Gastrocnemius medialis (tissue), 4 donors: ENCODE results near the gene PHACTR1. TPM values are rescaled to one million over a fixed set of nuclear protein-coding genes. Genes with fewer than 3 reads are reported as not detected.

Experiments used
- ATAC-seq, 2 donors: fragments of 150-250 bp; one replicate each; pipeline ENCODE4 v1.9.1; 2016
- DNase-seq, 2 donors: peaks; one replicate each; pipeline ENCODE4 v3.0.0-alpha.2; 2019
- H3K27ac ChIP-seq, 4 donors: fragments of 200-600 bp; sonication (generic); 1 replicate in 1 of 4; 2 replicates in 3 of 4; pipeline ENCODE4 v1.5.1; 2016 to 2018; ENCODE audit warnings: mild to moderate bottlenecking in 2 of 4, moderate library complexity in 1 of 4
- H3K27me3 ChIP-seq, 3 donors: fragments of 200-600 bp; sonication (generic) in 2 of 3; 1 replicate in 1 of 3; 2 replicates in 2 of 3; pipeline versions ENCODE4 v1.5.1 to v1.6.0; 2016 to 2019; ENCODE audit warnings: mild to moderate bottlenecking in 1 of 3, moderate library complexity in 1 of 3
- H3K36me3 ChIP-seq, 2 donors: fragments of 200-600 bp; sonication (generic) in 1 of 2; one replicate each; pipeline ENCODE4 v1.5.1; 2017 to 2018
- H3K4me1 ChIP-seq, 2 donors: fragments of 200-600 bp; sonication (generic) in 1 of 2; one replicate each; pipeline ENCODE4 v1.5.1; 2016 to 2017; ENCODE audit warnings: mild to moderate bottlenecking in 2 of 2
- H3K4me3 ChIP-seq, 4 donors: fragments of 200-600 bp; sonication (generic) in 3 of 4; 1 replicate in 1 of 4; 2 replicates in 3 of 4; pipeline ENCODE4 v1.5.1; 2016 to 2019; ENCODE audit warnings: mild to moderate bottlenecking in 2 of 4
- H3K9me3 ChIP-seq, 3 donors: fragments of 200-600 bp; sonication (generic) in 2 of 3; 1 replicate in 1 of 3; 2 replicates in 2 of 3; pipeline ENCODE4 v1.5.1; 2016 to 2019
- POLR2A ChIP-seq, 2 donors: fragments of 450-650 bp; IDR thresholded peaks; one replicate each; pipeline ENCODE4 v1.6.1; 2017; ENCODE audit warnings: antibody characterized with exemption in 2 of 2, mild to moderate bottlenecking in 2 of 2, moderate library complexity in 2 of 2
- in situ Hi-C, 4 donors: fragments of 200-750 bp; cut with MboI; loops; one replicate each; pipeline versions ENCODE4 v1.15.0 to v1.8.0; 2017; ENCODE audit warnings: low sequenced_read_pairs in 4 of 4
- intact Hi-C: fragments of 100-400 bp; cut with DNase I; formaldehyde crosslinking; loops from one replicate; pipeline ENCODE4 v1.15.1; 2023; ENCODE audit warnings: low total_unique reads
- total RNA-seq, 4 donors: library from RNA; depleted of rRNA; stranded (reverse); fragments of >200 nt; gene quantifications; one replicate each; pipeline versions ENCODE4 v1.1.0 to v1.2.3, GENCODE V29; 2016
- TF ChIP-seq, protein P1 (sequence below), 5 experiments: fragments of 450-650 bp in 3 of 5; fragments of 200-600 bp in 2 of 5; sonication (generic) in 2 of 5; IDR thresholded peaks in 4 of 5; conservative IDR thresholded peaks in 1 of 5; 1 replicate in 4 of 5; 2 replicates in 1 of 5; pipeline ENCODE4 v1.5.1; 2016 to 2019; ENCODE audit warnings: antibody characterized with exemption in 5 of 5, mild to moderate bottlenecking in 3 of 5, moderate library complexity in 3 of 5

PHACTR1 gene
- total RNA-seq, 4 donors from 2014 or later: 0.07 to 0.82 (median 0.21) TPM

DNA sequence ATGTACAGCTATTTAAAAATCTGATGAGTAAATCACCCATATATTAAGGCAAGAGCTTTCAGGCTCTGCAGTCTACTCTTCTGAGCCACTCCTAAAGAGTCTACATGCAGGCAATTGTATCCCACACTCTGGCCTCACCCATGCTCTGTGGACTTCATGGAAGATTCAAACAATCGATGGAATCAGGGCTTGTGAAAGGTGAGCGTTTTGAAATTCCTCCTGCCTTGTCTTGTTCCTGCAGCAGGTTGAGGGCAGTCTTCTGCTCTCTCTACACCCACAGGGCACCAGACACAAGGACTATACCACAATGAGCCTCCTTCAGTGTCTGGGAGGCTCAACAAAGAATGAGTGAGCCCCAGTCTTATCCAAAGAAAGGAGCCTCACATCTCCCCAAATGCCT is 560.7 kb downstream of the PHACTR1 start:
- DNase-seq: no peak
- TF ChIP-seq, protein P1, sequence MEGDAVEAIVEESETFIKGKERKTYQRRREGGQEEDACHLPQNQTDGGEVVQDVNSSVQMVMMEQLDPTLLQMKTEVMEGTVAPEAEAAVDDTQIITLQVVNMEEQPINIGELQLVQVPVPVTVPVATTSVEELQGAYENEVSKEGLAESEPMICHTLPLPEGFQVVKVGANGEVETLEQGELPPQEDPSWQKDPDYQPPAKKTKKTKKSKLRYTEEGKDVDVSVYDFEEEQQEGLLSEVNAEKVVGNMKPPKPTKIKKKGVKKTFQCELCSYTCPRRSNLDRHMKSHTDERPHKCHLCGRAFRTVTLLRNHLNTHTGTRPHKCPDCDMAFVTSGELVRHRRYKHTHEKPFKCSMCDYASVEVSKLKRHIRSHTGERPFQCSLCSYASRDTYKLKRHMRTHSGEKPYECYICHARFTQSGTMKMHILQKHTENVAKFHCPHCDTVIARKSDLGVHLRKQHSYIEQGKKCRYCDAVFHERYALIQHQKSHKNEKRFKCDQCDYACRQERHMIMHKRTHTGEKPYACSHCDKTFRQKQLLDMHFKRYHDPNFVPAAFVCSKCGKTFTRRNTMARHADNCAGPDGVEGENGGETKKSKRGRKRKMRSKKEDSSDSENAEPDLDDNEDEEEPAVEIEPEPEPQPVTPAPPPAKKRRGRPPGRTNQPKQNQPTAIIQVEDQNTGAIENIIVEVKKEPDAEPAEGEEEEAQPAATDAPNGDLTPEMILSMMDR (IDR thresholded peaks at IDR 0.05 in 4 of 5, conservative IDR thresholded peaks at IDR 0.05 in 1 of 5): no peak
- no peak for TF ChIP-seq POLR2A (IDR thresholded peaks at IDR 0.05)
- Histone ChIP-seq H3K4me1 (no peaks in the 10 kb centered on the region), H3K36me3 (no peaks in the 10 kb centered on the region), H3K27ac (no peak overlapping the region), H3K4me3 (no peak overlapping the region), H3K9me3 (no peaks in the 10 kb centered on the region), H3K27me3 (no peaks in the 10 kb centered on the region)
- no peak for ATAC-seq
- in situ Hi-C loops (no loop called here), intact Hi-C loops (no loop called here)

DNA sequence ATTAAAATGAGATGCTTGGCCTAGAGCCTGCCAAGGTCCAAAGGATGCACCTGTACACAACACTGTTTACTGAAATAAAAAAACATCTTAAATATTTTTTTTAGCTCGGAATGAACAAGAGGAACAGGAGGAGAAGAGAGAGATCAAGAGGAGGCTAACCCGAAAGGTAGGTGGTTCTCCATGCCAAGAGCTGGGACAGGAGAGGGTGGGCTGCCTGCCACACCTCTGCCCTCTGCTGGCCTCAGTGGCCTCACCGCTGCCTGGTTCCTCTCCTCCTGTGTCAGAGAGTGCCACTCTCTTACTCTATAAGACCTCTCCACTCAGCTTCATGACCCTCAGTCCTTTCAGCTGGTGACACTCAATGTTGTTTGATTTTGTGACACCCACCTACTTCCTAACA is 561.6 kb downstream of the PHACTR1 start:
- TF ChIP-seq POLR2A (IDR thresholded peaks at IDR 0.05): no peak
- TF ChIP-seq, protein P1 (IDR thresholded peaks at IDR 0.05 in 4 of 5, conservative IDR thresholded peaks at IDR 0.05 in 1 of 5): no peak
- Histone ChIP-seq H3K36me3 (no peaks in the 10 kb centered on the region), H3K9me3 (no peaks in the 10 kb centered on the region), H3K4me1 (no peaks in the 10 kb centered on the region), H3K4me3 (no peak overlapping the region), H3K27ac (no peak overlapping the region), H3K27me3 (no peaks in the 10 kb centered on the region)
- intact Hi-C loops: no loop called here
- in situ Hi-C loops: no loop called here
- no peak for ATAC-seq
- no peak for DNase-seq

- ATAC-seq: no peak
- no peak for TF ChIP-seq POLR2A (IDR thresholded peaks at IDR 0.05)
- TF ChIP-seq, protein P1 (IDR thresholded peaks at IDR 0.05 in 4 of 5, conservative IDR thresholded peaks at IDR 0.05 in 1 of 5): no peak
- Histone ChIP-seq H3K27ac (no peak overlapping the region), H3K36me3 (no peaks in the 10 kb centered on the region), H3K9me3 (no peaks in the 10 kb centered on the region), H3K4me3 (no peak overlapping the region), H3K27me3 (no peaks in the 10 kb centered on the region), H3K4me1 (no peaks in the 10 kb centered on the region)
- no peak for DNase-seq
- in situ Hi-C loops (no loop called here), intact Hi-C loops (no loop called here)
Observed at GRCh38 chr6:13278991-13279390, 562.4 kb downstream of the PHACTR1 start.

GRCh38 chr6:13280254-13280653 is 563.7 kb downstream of the PHACTR1 start:
- in situ Hi-C loops (no loop called here), intact Hi-C loops (no loop called here)
- Histone ChIP-seq H3K36me3 (no peaks in the 10 kb centered on the region), H3K4me1 (no peaks in the 10 kb centered on the region), H3K4me3 (no peak overlapping the region), H3K27me3 (no peaks in the 10 kb centered on the region), H3K27ac (no peak overlapping the region), H3K9me3 (no peaks in the 10 kb centered on the region)
- no peak for ATAC-seq
- no peak for DNase-seq
- TF ChIP-seq POLR2A (IDR thresholded peaks at IDR 0.05): no peak
- TF ChIP-seq, protein P1 (IDR thresholded peaks at IDR 0.05 in 4 of 5, conservative IDR thresholded peaks at IDR 0.05 in 1 of 5): no peak

DNA sequence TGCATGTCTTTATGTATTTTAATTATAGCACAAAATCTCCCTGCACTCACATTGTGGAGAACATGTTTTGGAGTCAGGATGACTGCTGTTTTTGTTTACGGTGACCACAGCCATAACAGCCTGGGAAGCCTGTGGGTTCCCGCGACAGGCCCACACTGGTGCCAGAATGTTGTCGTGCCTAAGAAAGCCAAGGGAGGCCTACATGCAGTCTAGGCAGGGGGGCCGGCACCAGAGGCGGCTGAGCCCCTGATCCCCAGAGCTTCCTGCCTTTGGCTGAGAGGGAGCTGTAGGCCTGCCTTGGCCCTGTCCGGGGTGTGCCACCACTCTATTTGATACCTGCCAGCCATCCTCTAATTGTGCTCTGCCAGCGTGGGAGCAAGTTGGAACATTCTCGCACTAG is 565.1 kb downstream of the PHACTR1 start:
- Histone ChIP-seq H3K36me3 (no peaks in the 10 kb centered on the region), H3K27me3 (no peaks in the 10 kb centered on the region), H3K9me3 (no peaks in the 10 kb centered on the region), H3K27ac (no peak overlapping the region), H3K4me3 (no peak overlapping the region), H3K4me1 (no peaks in the 10 kb centered on the region)
- no peak for DNase-seq
- no peak for ATAC-seq
- intact Hi-C loops (no loop called here), in situ Hi-C loops (no loop called here)
- TF ChIP-seq, protein P1 (IDR thresholded peaks at IDR 0.05 in 4 of 5, conservative IDR thresholded peaks at IDR 0.05 in 1 of 5): no peak
- TF ChIP-seq POLR2A (IDR thresholded peaks at IDR 0.05): no peak
